ENCODE measurements around the gene TAS1R1.
A peak's percentile ranks its signal among the peaks of the same experiment; 100 is the strongest.

The TAS1R1 gene

GRCh38 chr1:6554907-6555778, at the start of gene TAS1R1:
TSS of gene TAS1R1 (plus strand) at chr1:6555307. CDS start at chr1:6555374, 67 bp downstream.
- H3K4me1 Mint-ChIP-seq (ENCODE audit: low read depth) = peaks cover 17% of the 10 kb centered on the region
- peak within 1 kb of the TSS; percentile 70 for H3K27ac Mint-ChIP-seq
- peak within 1 kb of the TSS; percentile 76 for H3K4me3 Mint-ChIP-seq
- no peaks in the 10 kb centered on the region for H3K27me3 Mint-ChIP-seq
- no peaks in the 10 kb centered on the region for H3K36me3 Mint-ChIP-seq
- H3K9me3 Mint-ChIP-seq (ENCODE audit: low read depth) = no peaks in the 10 kb centered on the region

- Mint-ChIP-seq H3K4me1 (ENCODE audit: low read depth) (no peaks in the 10 kb centered on the region), H3K36me3 (no peaks in the 10 kb centered on the region), H3K9me3 (ENCODE audit: low read depth) (no peaks in the 10 kb centered on the region), H3K27me3 (no peaks in the 10 kb centered on the region), H3K4me3 (no peak overlapping the region), H3K27ac (no peak overlapping the region)
These were observed 49.5 kb upstream of the TAS1R1 start for GRCh38 chr1:6505367-6506209.

GRCh38 chr1:6506210-6507036, 48.7 kb upstream of the TAS1R1 start:
- H3K27ac Mint-ChIP-seq = no peak overlapping the region
- no peaks in the 10 kb centered on the region for H3K9me3 Mint-ChIP-seq (ENCODE audit: low read depth)
- no peak overlapping the region for H3K4me3 Mint-ChIP-seq
- no peaks in the 10 kb centered on the region for H3K27me3 Mint-ChIP-seq
- no peaks in the 10 kb centered on the region for H3K36me3 Mint-ChIP-seq
- no peaks in the 10 kb centered on the region for H3K4me1 Mint-ChIP-seq (ENCODE audit: low read depth)

GRCh38 chr1:6507037-6507428, 48.1 kb upstream of the TAS1R1 start:
- H3K4me1 Mint-ChIP-seq (ENCODE audit: low read depth) = no peaks in the 10 kb centered on the region
- H3K9me3 Mint-ChIP-seq (ENCODE audit: low read depth) = no peaks in the 10 kb centered on the region
- H3K27me3 Mint-ChIP-seq = no peaks in the 10 kb centered on the region
- no peak overlapping the region for H3K27ac Mint-ChIP-seq
- no peak overlapping the region for H3K4me3 Mint-ChIP-seq
- no peaks in the 10 kb centered on the region for H3K36me3 Mint-ChIP-seq

GRCh38 chr1:6507461-6507911, 47.6 kb upstream of the TAS1R1 start:
- Mint-ChIP-seq H3K27me3 (no peaks in the 10 kb centered on the region), H3K4me1 (ENCODE audit: low read depth) (no peaks in the 10 kb centered on the region), H3K27ac (no peak overlapping the region), H3K9me3 (ENCODE audit: low read depth) (no peaks in the 10 kb centered on the region), H3K36me3 (no peaks in the 10 kb centered on the region), H3K4me3 (no peak overlapping the region)

GRCh38 chr1:6508154-6508815, 46.8 kb upstream of the TAS1R1 start:
- H3K9me3 Mint-ChIP-seq (ENCODE audit: low read depth) = no peaks in the 10 kb centered on the region
- no peaks in the 10 kb centered on the region for H3K4me1 Mint-ChIP-seq (ENCODE audit: low read depth)
- H3K27ac Mint-ChIP-seq = no peak overlapping the region
- H3K36me3 Mint-ChIP-seq = no peaks in the 10 kb centered on the region
- no peaks in the 10 kb centered on the region for H3K27me3 Mint-ChIP-seq
- H3K4me3 Mint-ChIP-seq = no peak overlapping the region

GRCh38 chr1:6508816-6509189, 46.3 kb upstream of the TAS1R1 start:
- H3K27ac Mint-ChIP-seq = no peak overlapping the region
- H3K4me1 Mint-ChIP-seq (ENCODE audit: low read depth) = no peaks in the 10 kb centered on the region
- H3K9me3 Mint-ChIP-seq (ENCODE audit: low read depth) = no peaks in the 10 kb centered on the region
- H3K27me3 Mint-ChIP-seq = no peaks in the 10 kb centered on the region
- H3K4me3 Mint-ChIP-seq = no peak overlapping the region
- no peaks in the 10 kb centered on the region for H3K36me3 Mint-ChIP-seq

- no peaks in the 10 kb centered on the region for H3K9me3 Mint-ChIP-seq (ENCODE audit: low read depth)
- no peaks in the 10 kb centered on the region for H3K4me1 Mint-ChIP-seq (ENCODE audit: low read depth)
- H3K4me3 Mint-ChIP-seq = no peak overlapping the region
- H3K36me3 Mint-ChIP-seq = no peaks in the 10 kb centered on the region
- H3K27ac Mint-ChIP-seq = no peak overlapping the region
- H3K27me3 Mint-ChIP-seq = no peaks in the 10 kb centered on the region
These were observed 45.7 kb upstream of the TAS1R1 start for GRCh38 chr1:6509220-6509918.

- H3K9me3 Mint-ChIP-seq (ENCODE audit: low read depth) = no peaks in the 10 kb centered on the region
- H3K4me1 Mint-ChIP-seq (ENCODE audit: low read depth) = no peaks in the 10 kb centered on the region
- no peaks in the 10 kb centered on the region for H3K36me3 Mint-ChIP-seq
- H3K27me3 Mint-ChIP-seq = no peaks in the 10 kb centered on the region
- no peak overlapping the region for H3K27ac Mint-ChIP-seq
- no peak overlapping the region for H3K4me3 Mint-ChIP-seq
These were observed 45.2 kb upstream of the TAS1R1 start for GRCh38 chr1:6509919-6510291.

- Mint-ChIP-seq H3K4me3 (no peak overlapping the region), H3K36me3 (no peaks in the 10 kb centered on the region), H3K9me3 (ENCODE audit: low read depth) (no peaks in the 10 kb centered on the region), H3K27ac (no peak overlapping the region), H3K27me3 (no peaks in the 10 kb centered on the region), H3K4me1 (ENCODE audit: low read depth) (no peaks in the 10 kb centered on the region)
These were observed 44.6 kb upstream of the TAS1R1 start for GRCh38 chr1:6510493-6510892.

- Mint-ChIP-seq H3K27ac (no peak overlapping the region), H3K9me3 (ENCODE audit: low read depth) (no peaks in the 10 kb centered on the region)
These were observed 44.1 kb upstream of the TAS1R1 start for GRCh38 chr1:6511056-6511455.

GRCh38 chr1:6511561-6512244, 43.4 kb upstream of the TAS1R1 start:
- Mint-ChIP-seq H3K27me3 (no peaks in the 10 kb centered on the region), H3K9me3 (ENCODE audit: low read depth) (no peaks in the 10 kb centered on the region), H3K4me1 (ENCODE audit: low read depth) (no peaks in the 10 kb centered on the region), H3K4me3 (no peak overlapping the region), H3K36me3 (no peaks in the 10 kb centered on the region), H3K27ac (no peak overlapping the region)

More at GRCh38 chr1:6511056-6511455, 44.1 kb upstream of the TAS1R1 start:
- no peaks in the 10 kb centered on the region for H3K4me1 Mint-ChIP-seq (ENCODE audit: low read depth)
- H3K4me3 Mint-ChIP-seq = no peak overlapping the region
- H3K27me3 Mint-ChIP-seq = no peaks in the 10 kb centered on the region
- no peaks in the 10 kb centered on the region for H3K36me3 Mint-ChIP-seq

- Mint-ChIP-seq H3K27me3 (no peaks in the 10 kb centered on the region), H3K9me3 (ENCODE audit: low read depth) (no peaks in the 10 kb centered on the region), H3K4me1 (ENCODE audit: low read depth) (no peaks in the 10 kb centered on the region), H3K4me3 (no peak overlapping the region), H3K27ac (no peak overlapping the region), H3K36me3 (no peaks in the 10 kb centered on the region)
These were observed 42.7 kb upstream of the TAS1R1 start for GRCh38 chr1:6512245-6512907.
